ENCODE measurements around the gene PUM1.
A peak's percentile ranks its signal among the peaks of the same experiment; 100 is the strongest.

Gene PUM1

DNA sequence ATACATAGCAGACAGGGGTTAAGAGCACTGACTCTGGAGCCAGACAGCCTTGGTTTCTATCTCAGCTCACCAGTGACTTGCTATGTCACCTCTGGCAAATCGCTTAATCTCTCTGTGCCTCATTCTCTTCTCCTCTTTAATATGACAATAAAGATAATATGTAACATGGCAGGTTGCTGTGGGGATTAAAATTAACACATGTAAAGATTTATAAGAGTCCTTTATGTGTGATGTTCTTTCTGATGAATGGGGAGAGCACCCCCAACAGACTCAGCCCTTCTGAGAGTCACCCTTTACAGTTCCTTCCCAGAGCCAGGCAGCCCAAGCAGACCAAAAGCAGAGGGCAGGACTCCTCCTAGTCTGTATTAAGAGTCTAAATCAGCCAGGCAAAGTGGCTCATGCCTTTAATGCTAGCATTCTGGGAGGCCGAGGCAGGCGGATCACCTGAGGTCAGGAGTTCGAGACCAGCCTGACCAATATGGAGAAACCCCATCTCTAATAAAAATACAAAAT lies 80.5 kb downstream of the PUM1 start:
- Histone ChIP-seq H3K27me3 (ENCODE audit: control insufficient read depth, low read length) (no peaks in the 10 kb centered on the region), H3K9me2 (replicated peaks; ENCODE audit: control insufficient read depth, low read length) (no peaks in the 10 kb centered on the region), H3K36me3 (ENCODE audit: control insufficient read depth, low read length) (peaks cover 83% of the 10 kb centered on the region), H3K79me2 (ENCODE audit: control insufficient read depth, low read length) (peaks cover 92% of the 10 kb centered on the region), H3K4me3 (ENCODE audit: low read length) (no peak overlapping the region), H3K27ac (ENCODE audit: low read depth, low read length) (no peak overlapping the region), H3K4me2 (ENCODE audit: low read length) (no peak overlapping the region), H3K4me1 (ENCODE audit: control insufficient read depth, low read length) (peaks cover 36% of the 10 kb centered on the region), H3F3A (ENCODE audit: control insufficient read depth, insufficient read depth) (0 out of 2 replicates have a peak, but pooled peaks cover 3% of the 10 kb centered on the region), H3K9me3 (ENCODE audit: control insufficient read depth, insufficient read depth, low read length) (no peaks in the 10 kb centered on the region), H4K20me1 (ENCODE audit: control insufficient read depth, insufficient read depth, low read depth, low read length) (peaks cover 24% of the 10 kb centered on the region; the same call in 1 of the 2 replicates)
- TF ChIP-seq, protein P1, sequence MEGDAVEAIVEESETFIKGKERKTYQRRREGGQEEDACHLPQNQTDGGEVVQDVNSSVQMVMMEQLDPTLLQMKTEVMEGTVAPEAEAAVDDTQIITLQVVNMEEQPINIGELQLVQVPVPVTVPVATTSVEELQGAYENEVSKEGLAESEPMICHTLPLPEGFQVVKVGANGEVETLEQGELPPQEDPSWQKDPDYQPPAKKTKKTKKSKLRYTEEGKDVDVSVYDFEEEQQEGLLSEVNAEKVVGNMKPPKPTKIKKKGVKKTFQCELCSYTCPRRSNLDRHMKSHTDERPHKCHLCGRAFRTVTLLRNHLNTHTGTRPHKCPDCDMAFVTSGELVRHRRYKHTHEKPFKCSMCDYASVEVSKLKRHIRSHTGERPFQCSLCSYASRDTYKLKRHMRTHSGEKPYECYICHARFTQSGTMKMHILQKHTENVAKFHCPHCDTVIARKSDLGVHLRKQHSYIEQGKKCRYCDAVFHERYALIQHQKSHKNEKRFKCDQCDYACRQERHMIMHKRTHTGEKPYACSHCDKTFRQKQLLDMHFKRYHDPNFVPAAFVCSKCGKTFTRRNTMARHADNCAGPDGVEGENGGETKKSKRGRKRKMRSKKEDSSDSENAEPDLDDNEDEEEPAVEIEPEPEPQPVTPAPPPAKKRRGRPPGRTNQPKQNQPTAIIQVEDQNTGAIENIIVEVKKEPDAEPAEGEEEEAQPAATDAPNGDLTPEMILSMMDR (IDR thresholded peaks at IDR 0.05; ENCODE audit: low read depth, low read length, poor library complexity, severe bottlenecking) = no peak
- TF ChIP-seq EZH2phosphoT487 (IDR thresholded peaks at IDR 0.05; ENCODE audit: borderline replicate concordance, low read length) = no peak

DNA sequence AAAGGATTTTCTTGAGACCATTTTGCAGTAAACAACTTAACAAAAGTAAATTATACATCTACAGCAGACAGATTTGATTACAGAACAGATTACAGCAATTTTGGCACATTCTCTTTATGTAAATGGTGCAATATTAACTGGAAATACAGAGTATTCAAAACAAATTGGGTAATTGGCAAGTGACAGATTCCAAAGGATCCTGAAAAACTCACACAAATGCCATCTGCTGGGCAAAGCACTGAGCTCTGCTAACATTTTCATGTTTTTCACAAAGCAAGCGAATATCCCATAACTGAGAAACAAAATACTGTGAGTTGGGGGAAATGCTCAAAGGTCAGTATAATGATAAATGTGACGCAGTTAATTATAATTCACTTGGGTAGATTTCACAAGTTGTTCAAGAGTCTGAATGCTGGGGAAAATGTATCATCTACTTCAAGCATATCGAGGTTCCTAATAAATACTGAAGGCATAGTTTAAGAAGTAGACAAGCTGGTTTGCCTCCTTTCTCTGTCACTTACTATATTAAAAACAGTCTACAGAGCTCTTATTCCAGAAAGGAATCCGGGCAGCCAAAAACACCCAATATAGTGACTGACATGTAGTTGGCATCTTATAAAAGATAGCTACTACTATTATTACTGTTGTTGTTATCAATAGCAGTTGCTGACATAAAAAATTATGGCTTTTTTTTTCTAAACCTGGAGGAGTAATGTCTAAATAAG lies 81.2 kb downstream of the PUM1 start:
- peaks cover 20% of the 10 kb centered on the region; the same call in 1 of the 2 replicates for H4K20me1 ChIP-seq (ENCODE audit: control insufficient read depth, insufficient read depth, low read depth, low read length)
- H3K9me2 ChIP-seq (replicated peaks; ENCODE audit: control insufficient read depth, low read length) = no peaks in the 10 kb centered on the region
- no peak overlapping the region for H3K4me3 ChIP-seq (ENCODE audit: low read length)
- peaks cover 36% of the 10 kb centered on the region for H3K4me1 ChIP-seq (ENCODE audit: control insufficient read depth, low read length)
- H3K27ac ChIP-seq (ENCODE audit: low read depth, low read length) = no peak overlapping the region
- no peaks in the 10 kb centered on the region for H3K9me3 ChIP-seq (ENCODE audit: control insufficient read depth, insufficient read depth, low read length)
- 0 out of 2 replicates have a peak, but pooled peaks cover 3% of the 10 kb centered on the region for H3F3A ChIP-seq (ENCODE audit: control insufficient read depth, insufficient read depth)
- H3K36me3 ChIP-seq (ENCODE audit: control insufficient read depth, low read length) = peaks cover 84% of the 10 kb centered on the region
- no peaks in the 10 kb centered on the region for H3K27me3 ChIP-seq (ENCODE audit: control insufficient read depth, low read length)
- no peak overlapping the region for H3K4me2 ChIP-seq (ENCODE audit: low read length)
- H3K79me2 ChIP-seq (ENCODE audit: control insufficient read depth, low read length) = peaks cover 91% of the 10 kb centered on the region
- no peak for TF ChIP-seq EZH2phosphoT487 (IDR thresholded peaks at IDR 0.05; ENCODE audit: borderline replicate concordance, low read length)
- TF ChIP-seq, protein P1 (IDR thresholded peaks at IDR 0.05; ENCODE audit: low read depth, low read length, poor library complexity, severe bottlenecking) = no peak

DNA sequence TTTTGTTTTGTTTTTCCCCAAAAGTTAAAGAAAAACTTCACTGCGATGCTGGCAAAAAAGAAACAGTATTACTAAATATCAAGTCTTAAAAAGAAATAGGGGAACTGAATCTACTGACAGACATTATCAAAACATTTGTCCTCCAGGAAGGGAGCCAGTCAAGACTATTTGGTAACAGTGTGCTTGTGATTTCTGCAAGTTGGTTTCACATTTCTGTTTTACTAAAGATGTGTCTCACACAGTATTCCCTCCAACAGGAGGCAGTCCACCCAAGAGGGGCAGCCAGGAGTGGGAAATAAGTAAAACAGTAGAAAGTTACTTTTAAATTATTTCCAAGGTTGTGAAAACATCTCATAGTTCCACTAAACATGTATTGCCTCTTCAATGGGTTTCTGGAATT lies 82.6 kb downstream of the PUM1 start:
- Histone ChIP-seq H3K9me2 (replicated peaks; ENCODE audit: control insufficient read depth, low read length) (no peaks in the 10 kb centered on the region), H3K4me2 (ENCODE audit: low read length) (peak overlapping the region; percentile 10; the same call in 1 of the 2 replicates), H3K4me1 (ENCODE audit: control insufficient read depth, low read length) (peaks cover 25% of the 10 kb centered on the region), H3K79me2 (ENCODE audit: control insufficient read depth, low read length) (peaks cover 86% of the 10 kb centered on the region), H4K20me1 (ENCODE audit: control insufficient read depth, insufficient read depth, low read depth, low read length) (peaks cover 12% of the 10 kb centered on the region; the same call in 1 of the 2 replicates), H3K9me3 (ENCODE audit: control insufficient read depth, insufficient read depth, low read length) (no peaks in the 10 kb centered on the region), H3K4me3 (ENCODE audit: low read length) (no peak overlapping the region), H3K27ac (ENCODE audit: low read depth, low read length) (no peak overlapping the region), H3K36me3 (ENCODE audit: control insufficient read depth, low read length) (peaks cover 84% of the 10 kb centered on the region), H3F3A (ENCODE audit: control insufficient read depth, insufficient read depth) (0 out of 2 replicates have a peak, but pooled peaks cover 3% of the 10 kb centered on the region), H3K27me3 (ENCODE audit: control insufficient read depth, low read length) (no peaks in the 10 kb centered on the region)
- TF ChIP-seq, protein P1 (IDR thresholded peaks at IDR 0.05; ENCODE audit: low read depth, low read length, poor library complexity, severe bottlenecking) = peak; percentile 17
- no peak for TF ChIP-seq EZH2phosphoT487 (IDR thresholded peaks at IDR 0.05; ENCODE audit: borderline replicate concordance, low read length)
